HEK293 (cell line): ENCODE measurements around the gene CATSPERE.

Experiments used
- FEZF1 ChIP-seq: fragments of 450-650 bp; formaldehyde crosslinking; IDR thresholded peaks from 2 replicates; pipeline ENCODE4 v1.5.1; 2016; ENCODE audit warnings: missing biosample characterization, missing genetic modification characterization
- MZF1 ChIP-seq: fragments of 450-650 bp; formaldehyde crosslinking; IDR thresholded peaks from 2 replicates; pipeline ENCODE4 v1.5.1; 2017; ENCODE audit warnings: missing biosample characterization, missing genetic modification characterization, borderline replicate concordance
- TCF7L2 ChIP-seq: IDR thresholded peaks from 2 replicates; pipeline ENCODE4 v1.6.1; 2011; ENCODE audit warnings: low read depth, mild to moderate bottlenecking, inconsistent platforms, low read length, moderate library complexity, borderline replicate concordance
- ZNF266 ChIP-seq: fragments of 450-650 bp; formaldehyde crosslinking; IDR thresholded peaks from 2 replicates; pipeline ENCODE4 v1.5.1; 2016; ENCODE audit warnings: missing biosample characterization, missing genetic modification characterization, low read depth
- ZNF274 ChIP-seq, 2 experiments: fragments of 200-500 bp in 1 of 2; fragments of 450-650 bp in 1 of 2; sonication (Bioruptor generic) in 1 of 2; formaldehyde crosslinking in 1 of 2; IDR thresholded peaks; 2 replicates each; pipeline versions ENCODE4 v1.5.1 to v1.6.1; 2014 to 2016; ENCODE audit warnings: borderline replicate concordance in 1 of 2, inconsistent platforms in 1 of 2, low read length in 1 of 2, missing biosample characterization in 1 of 2, missing genetic modification characterization in 1 of 2
- ZNF404 ChIP-seq: fragments of 450-650 bp; formaldehyde crosslinking; IDR thresholded peaks from 2 replicates; pipeline ENCODE4 v1.5.1; 2017; ENCODE audit warnings: missing biosample characterization, missing genetic modification characterization
- ZNF433 ChIP-seq: fragments of 450-650 bp; formaldehyde crosslinking; IDR thresholded peaks from 2 replicates; pipeline ENCODE4 v1.5.1; 2016; ENCODE audit warnings: missing biosample characterization, missing genetic modification characterization, low read depth
- ZNF473 ChIP-seq: fragments of 450-650 bp; formaldehyde crosslinking; IDR thresholded peaks from 2 replicates; pipeline ENCODE4 v1.5.1; 2017; ENCODE audit warnings: missing biosample characterization, missing genetic modification characterization
- ZNF501 ChIP-seq: fragments of 450-650 bp; formaldehyde crosslinking; IDR thresholded peaks from 2 replicates; pipeline ENCODE4 v1.5.1; 2016; ENCODE audit warnings: missing biosample characterization, missing genetic modification characterization
- ZNF521 ChIP-seq: fragments of 450-650 bp; formaldehyde crosslinking; IDR thresholded peaks from 2 replicates; pipeline ENCODE4 v1.5.1; 2017; ENCODE audit warnings: missing biosample characterization, mild to moderate bottlenecking, missing genetic modification characterization
- ZNF529 ChIP-seq: fragments of 450-650 bp; formaldehyde crosslinking; IDR thresholded peaks from 2 replicates; pipeline ENCODE4 v1.5.1; 2017; ENCODE audit warnings: missing genetic modification characterization, missing biosample characterization; ENCODE audit not compliant: insufficient replicate concordance
- ZNF548 ChIP-seq: fragments of 450-650 bp; formaldehyde crosslinking; IDR thresholded peaks from 2 replicates; pipeline ENCODE4 v1.5.1; 2016; ENCODE audit warnings: missing biosample characterization, missing genetic modification characterization
- ZNF600 ChIP-seq: fragments of 450-650 bp; formaldehyde crosslinking; IDR thresholded peaks from 2 replicates; pipeline ENCODE4 v1.5.1; 2016; ENCODE audit warnings: missing biosample characterization, missing genetic modification characterization
- ZNF610 ChIP-seq: fragments of 450-650 bp; formaldehyde crosslinking; IDR thresholded peaks from 2 replicates; pipeline ENCODE4 v1.5.1; 2016; ENCODE audit warnings: missing biosample characterization, missing genetic modification characterization, borderline replicate concordance
- ZNF670 ChIP-seq: fragments of 450-650 bp; formaldehyde crosslinking; IDR thresholded peaks from 2 replicates; pipeline ENCODE4 v1.5.1; 2016; ENCODE audit warnings: missing biosample characterization, missing genetic modification characterization, low read depth
- ZNF701 ChIP-seq: fragments of 450-650 bp; formaldehyde crosslinking; IDR thresholded peaks from 2 replicates; pipeline ENCODE4 v1.5.1; 2016; ENCODE audit warnings: missing biosample characterization, missing genetic modification characterization
- ZNF776 ChIP-seq: fragments of 450-650 bp; formaldehyde crosslinking; IDR thresholded peaks from 2 replicates; pipeline ENCODE4 v1.5.0; 2017; ENCODE audit warnings: missing biosample characterization, missing genetic modification characterization, borderline replicate concordance
- ZNF791 ChIP-seq: fragments of 450-650 bp; formaldehyde crosslinking; IDR thresholded peaks from 2 replicates; pipeline ENCODE4 v1.5.1; 2016; ENCODE audit warnings: missing biosample characterization, missing genetic modification characterization
- TF ChIP-seq, protein P1 (sequence below): fragments of 450-650 bp; formaldehyde crosslinking; IDR thresholded peaks from 2 replicates; pipeline ENCODE4 v1.5.1; 2016; ENCODE audit warnings: missing biosample characterization, missing genetic modification characterization
- TF ChIP-seq, protein P2 (sequence below): fragments of 450-650 bp; formaldehyde crosslinking; IDR thresholded peaks from 2 replicates; pipeline ENCODE4 v1.5.1; 2017; ENCODE audit warnings: missing biosample characterization, missing genetic modification characterization
- TF ChIP-seq, protein P3 (sequence below): fragments of 450-650 bp; formaldehyde crosslinking; conservative IDR thresholded peaks from 2 replicates; pipeline ENCODE4 v1.5.1; 2016; ENCODE audit warnings: low read depth, missing biosample characterization, missing genetic modification characterization
- TF ChIP-seq, protein P4 (sequence below): fragments of 450-650 bp; formaldehyde crosslinking; IDR thresholded peaks from 2 replicates; pipeline ENCODE4 v1.5.1; 2016; ENCODE audit warnings: missing biosample characterization, missing genetic modification characterization
- TF ChIP-seq, protein P5 (sequence below): fragments of 450-650 bp; formaldehyde crosslinking; IDR thresholded peaks from 2 replicates; pipeline ENCODE4 v1.5.1; 2016; ENCODE audit warnings: missing biosample characterization, missing genetic modification characterization
- TF ChIP-seq, protein P6 (sequence below): fragments of 450-650 bp; formaldehyde crosslinking; conservative IDR thresholded peaks from 2 replicates; pipeline ENCODE4 v1.5.1; 2016; ENCODE audit warnings: low read depth, missing biosample characterization, missing genetic modification characterization

The CATSPERE gene

GRCh38 chr1:244599937-244600350 is 138.9 kb downstream of the CATSPERE start (continued):
- TF ChIP-seq ZNF548 (tag by site-specific recombination) (no peak), MZF1 (tag by site-specific recombination) (no peak), FEZF1 (tag by site-specific recombination) (no peak), ZNF433 (tag by site-specific recombination) (no peak), ZNF266 (tag by site-specific recombination) (no peak), ZNF521 (tag by site-specific recombination) (no peak), ZNF473 (tag by site-specific recombination) (no peak), ZNF791 (tag by site-specific recombination) (no peak), ZNF776 (tag by site-specific recombination) (no peak), ZNF670 (no peak), ZNF501 (tag by site-specific recombination) (no peak), ZNF529 (tag by site-specific recombination) (peak; percentile 6), TCF7L2 (no peak), ZNF600 (tag by site-specific recombination) (peak; percentile 48; the same call in 1 of the 2 replicates), ZNF701 (tag by site-specific recombination) (no peak), ZNF274 (IDR thresholded peaks at IDR 0.05; ENCODE audit: low read length) (no peak), ZNF274 (tag by site-specific recombination; IDR thresholded peaks at IDR 0.05; ENCODE audit: borderline replicate concordance) (no peak), ZNF610 (no peak), ZNF404 (tag by site-specific recombination) (no peak)
- TF ChIP-seq, protein P1, sequence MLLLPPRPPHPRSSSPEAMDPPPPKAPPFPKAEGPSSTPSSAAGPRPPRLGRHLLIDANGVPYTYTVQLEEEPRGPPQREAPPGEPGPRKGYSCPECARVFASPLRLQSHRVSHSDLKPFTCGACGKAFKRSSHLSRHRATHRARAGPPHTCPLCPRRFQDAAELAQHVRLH (tag by site-specific recombination), result no peak
- TF ChIP-seq, protein P2, sequence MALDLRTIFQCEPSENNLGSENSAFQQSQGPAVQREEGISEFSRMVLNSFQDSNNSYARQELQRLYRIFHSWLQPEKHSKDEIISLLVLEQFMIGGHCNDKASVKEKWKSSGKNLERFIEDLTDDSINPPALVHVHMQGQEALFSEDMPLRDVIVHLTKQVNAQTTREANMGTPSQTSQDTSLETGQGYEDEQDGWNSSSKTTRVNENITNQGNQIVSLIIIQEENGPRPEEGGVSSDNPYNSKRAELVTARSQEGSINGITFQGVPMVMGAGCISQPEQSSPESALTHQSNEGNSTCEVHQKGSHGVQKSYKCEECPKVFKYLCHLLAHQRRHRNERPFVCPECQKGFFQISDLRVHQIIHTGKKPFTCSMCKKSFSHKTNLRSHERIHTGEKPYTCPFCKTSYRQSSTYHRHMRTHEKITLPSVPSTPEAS (tag by site-specific recombination), result peak; percentile 46; the same call in 1 of the 2 replicates
- TF ChIP-seq, protein P3, sequence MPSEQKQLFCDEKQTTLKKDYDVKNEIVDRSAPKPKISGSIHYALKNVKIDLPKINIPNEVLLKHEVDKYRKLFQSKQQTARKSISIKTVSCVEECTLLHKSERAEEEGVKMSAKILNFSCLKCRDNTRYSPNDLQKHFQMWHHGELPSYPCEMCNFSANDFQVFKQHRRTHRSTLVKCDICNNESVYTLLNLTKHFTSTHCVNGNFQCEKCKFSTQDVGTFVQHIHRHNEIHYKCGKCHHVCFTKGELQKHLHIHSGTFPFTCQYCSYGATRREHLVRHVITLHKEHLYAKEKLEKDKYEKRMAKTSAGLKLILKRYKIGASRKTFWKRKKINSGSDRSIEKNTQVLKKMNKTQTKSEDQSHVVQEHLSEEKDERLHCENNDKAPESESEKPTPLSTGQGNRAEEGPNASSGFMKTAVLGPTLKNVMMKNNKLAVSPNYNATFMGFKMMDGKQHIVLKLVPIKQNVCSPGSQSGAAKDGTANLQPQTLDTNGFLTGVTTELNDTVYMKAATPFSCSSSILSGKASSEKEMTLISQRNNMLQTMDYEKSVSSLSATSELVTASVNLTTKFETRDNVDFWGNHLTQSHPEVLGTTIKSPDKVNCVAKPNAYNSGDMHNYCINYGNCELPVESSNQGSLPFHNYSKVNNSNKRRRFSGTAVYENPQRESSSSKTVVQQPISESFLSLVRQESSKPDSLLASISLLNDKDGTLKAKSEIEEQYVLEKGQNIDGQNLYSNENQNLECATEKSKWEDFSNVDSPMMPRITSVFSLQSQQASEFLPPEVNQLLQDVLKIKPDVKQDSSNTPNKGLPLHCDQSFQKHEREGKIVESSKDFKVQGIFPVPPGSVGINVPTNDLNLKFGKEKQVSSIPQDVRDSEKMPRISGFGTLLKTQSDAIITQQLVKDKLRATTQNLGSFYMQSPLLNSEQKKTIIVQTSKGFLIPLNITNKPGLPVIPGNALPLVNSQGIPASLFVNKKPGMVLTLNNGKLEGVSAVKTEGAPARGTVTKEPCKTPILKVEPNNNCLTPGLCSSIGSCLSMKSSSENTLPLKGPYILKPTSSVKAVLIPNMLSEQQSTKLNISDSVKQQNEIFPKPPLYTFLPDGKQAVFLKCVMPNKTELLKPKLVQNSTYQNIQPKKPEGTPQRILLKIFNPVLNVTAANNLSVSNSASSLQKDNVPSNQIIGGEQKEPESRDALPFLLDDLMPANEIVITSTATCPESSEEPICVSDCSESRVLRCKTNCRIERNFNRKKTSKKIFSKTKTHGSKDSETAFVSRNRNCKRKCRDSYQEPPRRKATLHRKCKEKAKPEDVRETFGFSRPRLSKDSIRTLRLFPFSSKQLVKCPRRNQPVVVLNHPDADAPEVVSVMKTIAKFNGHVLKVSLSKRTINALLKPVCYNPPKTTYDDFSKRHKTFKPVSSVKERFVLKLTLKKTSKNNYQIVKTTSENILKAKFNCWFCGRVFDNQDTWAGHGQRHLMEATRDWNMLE (tag by site-specific recombination), result peak; percentile 25; the same call in 1 of the 2 replicates
- TF ChIP-seq, protein P4, sequence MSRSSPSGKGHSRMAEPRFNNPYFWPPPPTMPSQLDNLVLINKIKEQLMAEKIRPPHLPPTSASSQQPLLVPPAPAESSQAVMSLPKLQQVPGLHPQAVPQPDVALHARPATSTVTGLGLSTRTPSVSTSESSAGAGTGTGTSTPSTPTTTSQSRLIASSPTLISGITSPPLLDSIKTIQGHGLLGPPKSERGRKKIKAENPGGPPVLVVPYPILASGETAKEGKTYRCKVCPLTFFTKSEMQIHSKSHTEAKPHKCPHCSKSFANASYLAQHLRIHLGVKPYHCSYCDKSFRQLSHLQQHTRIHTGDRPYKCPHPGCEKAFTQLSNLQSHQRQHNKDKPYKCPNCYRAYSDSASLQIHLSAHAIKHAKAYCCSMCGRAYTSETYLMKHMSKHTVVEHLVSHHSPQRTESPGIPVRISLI (tag by site-specific recombination), result peak; percentile 97
- TF ChIP-seq, protein P5, sequence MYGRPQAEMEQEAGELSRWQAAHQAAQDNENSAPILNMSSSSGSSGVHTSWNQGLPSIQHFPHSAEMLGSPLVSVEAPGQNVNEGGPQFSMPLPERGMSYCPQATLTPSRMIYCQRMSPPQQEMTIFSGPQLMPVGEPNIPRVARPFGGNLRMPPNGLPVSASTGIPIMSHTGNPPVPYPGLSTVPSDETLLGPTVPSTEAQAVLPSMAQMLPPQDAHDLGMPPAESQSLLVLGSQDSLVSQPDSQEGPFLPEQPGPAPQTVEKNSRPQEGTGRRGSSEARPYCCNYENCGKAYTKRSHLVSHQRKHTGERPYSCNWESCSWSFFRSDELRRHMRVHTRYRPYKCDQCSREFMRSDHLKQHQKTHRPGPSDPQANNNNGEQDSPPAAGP (tag by site-specific recombination), result peak; percentile 73
- TF ChIP-seq, protein P6, sequence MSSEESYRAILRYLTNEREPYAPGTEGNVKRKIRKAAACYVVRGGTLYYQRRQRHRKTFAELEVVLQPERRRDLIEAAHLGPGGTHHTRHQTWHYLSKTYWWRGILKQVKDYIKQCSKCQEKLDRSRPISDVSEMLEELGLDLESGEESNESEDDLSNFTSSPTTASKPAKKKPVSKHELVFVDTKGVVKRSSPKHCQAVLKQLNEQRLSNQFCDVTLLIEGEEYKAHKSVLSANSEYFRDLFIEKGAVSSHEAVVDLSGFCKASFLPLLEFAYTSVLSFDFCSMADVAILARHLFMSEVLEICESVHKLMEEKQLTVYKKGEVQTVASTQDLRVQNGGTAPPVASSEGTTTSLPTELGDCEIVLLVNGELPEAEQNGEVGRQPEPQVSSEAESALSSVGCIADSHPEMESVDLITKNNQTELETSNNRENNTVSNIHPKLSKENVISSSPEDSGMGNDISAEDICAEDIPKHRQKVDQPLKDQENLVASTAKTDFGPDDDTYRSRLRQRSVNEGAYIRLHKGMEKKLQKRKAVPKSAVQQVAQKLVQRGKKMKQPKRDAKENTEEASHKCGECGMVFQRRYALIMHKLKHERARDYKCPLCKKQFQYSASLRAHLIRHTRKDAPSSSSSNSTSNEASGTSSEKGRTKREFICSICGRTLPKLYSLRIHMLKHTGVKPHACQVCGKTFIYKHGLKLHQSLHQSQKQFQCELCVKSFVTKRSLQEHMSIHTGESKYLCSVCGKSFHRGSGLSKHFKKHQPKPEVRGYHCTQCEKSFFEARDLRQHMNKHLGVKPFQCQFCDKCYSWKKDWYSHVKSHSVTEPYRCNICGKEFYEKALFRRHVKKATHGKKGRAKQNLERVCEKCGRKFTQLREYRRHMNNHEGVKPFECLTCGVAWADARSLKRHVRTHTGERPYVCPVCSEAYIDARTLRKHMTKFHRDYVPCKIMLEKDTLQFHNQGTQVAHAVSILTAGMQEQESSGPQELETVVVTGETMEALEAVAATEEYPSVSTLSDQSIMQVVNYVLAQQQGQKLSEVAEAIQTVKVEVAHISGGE (tag by site-specific recombination), result no peak
